T-helper 2 cell treated with Interferon-gamma antibody and Interleukin-4, amounts not matched to agents 5 μg/mL and 100 μg/mL, for 36 hours (primary cell): ENCODE data around the gene TMTC4.
A peak's percentile ranks its signal among the peaks of the same experiment; 100 is the strongest.
"Not testable (repeated sequence)": the region's sequence is repeated elsewhere in the genome, so short reads cannot be mapped to it uniquely, and the experiment has no call there.

Experiments
- DNase-seq: peaks from one replicate; pipeline ENCODE4 v3.0.0; 2021; ENCODE audit warnings: low spot score
- H3K27ac Mint-ChIP-seq: one replicate; pipeline ENCODE4 v1.8.0; 2021; ENCODE audit warnings: mild to moderate bottlenecking, mixed read lengths
- H3K27me3 Mint-ChIP-seq: one replicate; pipeline ENCODE4 v1.8.0; 2021; ENCODE audit warnings: low read depth, mixed read lengths
- H3K36me3 Mint-ChIP-seq: one replicate; pipeline ENCODE4 v1.8.0; 2021; ENCODE audit warnings: low read depth, mixed read lengths
- H3K4me1 Mint-ChIP-seq: one replicate; pipeline ENCODE4 v1.8.0; 2021; ENCODE audit warnings: low read depth, mixed read lengths
- H3K4me3 Mint-ChIP-seq: one replicate; pipeline ENCODE4 v1.8.0; 2022; ENCODE audit warnings: mild to moderate bottlenecking, moderate library complexity, mixed read lengths
- H3K9me3 Mint-ChIP-seq: one replicate; pipeline ENCODE4 v1.8.0; 2021; ENCODE audit warnings: mixed read lengths

The TMTC4 gene

GRCh38 chr13:100627120-100627519 is 47.5 kb downstream of the TMTC4 start:
- Mint-ChIP-seq H3K4me3 (no peak overlapping the region), H3K4me1 (peaks cover 5% of the 10 kb centered on the region), H3K9me3 (no peaks in the 10 kb centered on the region), H3K27me3 (no peaks in the 10 kb centered on the region), H3K27ac (no peak overlapping the region), H3K36me3 (peaks cover 61% of the 10 kb centered on the region)
- no peak for DNase-seq

GRCh38 chr13:100625447-100625846 is 49.1 kb downstream of the TMTC4 start:
- Mint-ChIP-seq H3K4me3 (no peak overlapping the region), H3K9me3 (no peaks in the 10 kb centered on the region), H3K4me1 (peaks cover 8% of the 10 kb centered on the region), H3K27ac (no peak overlapping the region), H3K27me3 (no peaks in the 10 kb centered on the region), H3K36me3 (peaks cover 66% of the 10 kb centered on the region)
- DNase-seq: no peak

- no peak for DNase-seq
- Mint-ChIP-seq H3K27ac (no peak overlapping the region), H3K4me3 (no peak overlapping the region), H3K36me3 (peaks cover 56% of the 10 kb centered on the region), H3K4me1 (peaks cover 15% of the 10 kb centered on the region), H3K9me3 (peaks cover 8% of the 10 kb centered on the region), H3K27me3 (no peaks in the 10 kb centered on the region)
Measured at GRCh38 chr13:100620792-100621191, 53.8 kb downstream of the TMTC4 start.

GRCh38 chr13:100619940-100620339 is 54.7 kb downstream of the TMTC4 start:
- Mint-ChIP-seq H3K36me3 (peaks cover 50% of the 10 kb centered on the region), H3K27me3 (no peaks in the 10 kb centered on the region), H3K4me3 (no peak overlapping the region), H3K9me3 (peaks cover 8% of the 10 kb centered on the region), H3K4me1 (peaks cover 15% of the 10 kb centered on the region), H3K27ac (peak overlapping the region; percentile 29)
- no peak for DNase-seq

GRCh38 chr13:100618897-100619296 is 55.7 kb downstream of the TMTC4 start:
- not testable (repeated sequence) for DNase-seq, H3K27ac Mint-ChIP-seq, H3K9me3 Mint-ChIP-seq, H3K27me3 Mint-ChIP-seq, H3K4me3 Mint-ChIP-seq
- Mint-ChIP-seq H3K4me1 (peaks cover 15% of the 10 kb centered on the region), H3K36me3 (peaks cover 43% of the 10 kb centered on the region)

- Mint-ChIP-seq H3K27ac (no peak overlapping the region), H3K27me3 (no peaks in the 10 kb centered on the region), H3K4me1 (peaks cover 30% of the 10 kb centered on the region), H3K9me3 (peaks cover 7% of the 10 kb centered on the region), H3K36me3 (peaks cover 36% of the 10 kb centered on the region), H3K4me3 (no peak overlapping the region)
- no peak for DNase-seq
Measured at GRCh38 chr13:100613031-100613430, 61.6 kb downstream of the TMTC4 start.

GRCh38 chr13:100611678-100612492 is 62.7 kb downstream of the TMTC4 start:
- Mint-ChIP-seq H3K36me3 (peaks cover 40% of the 10 kb centered on the region), H3K4me1 (peaks cover 32% of the 10 kb centered on the region), H3K27ac (no peak overlapping the region), H3K27me3 (no peaks in the 10 kb centered on the region), H3K9me3 (no peaks in the 10 kb centered on the region), H3K4me3 (no peak overlapping the region)
- no peak for DNase-seq

- H3K27me3 Mint-ChIP-seq: no peaks in the 10 kb centered on the region
- H3K4me1 Mint-ChIP-seq: peaks cover 28% of the 10 kb centered on the region
- no peak overlapping the region for H3K27ac Mint-ChIP-seq
Measured at GRCh38 chr13:100610391-100611347, 63.9 kb downstream of the TMTC4 start.

GRCh38 chr13:100608906-100609305 is 65.7 kb downstream of the TMTC4 start:
- Mint-ChIP-seq H3K27ac (peak overlapping the region; percentile 87), H3K36me3 (peaks cover 51% of the 10 kb centered on the region), H3K4me3 (peak overlapping the region; percentile 47), H3K4me1 (peaks cover 28% of the 10 kb centered on the region), H3K27me3 (no peaks in the 10 kb centered on the region), H3K9me3 (no peaks in the 10 kb centered on the region)
- peak; percentile 19 for DNase-seq

More at GRCh38 chr13:100610391-100611347, 63.9 kb downstream of the TMTC4 start:
- Mint-ChIP-seq H3K4me3 (no peak overlapping the region), H3K9me3 (no peaks in the 10 kb centered on the region), H3K36me3 (peaks cover 42% of the 10 kb centered on the region)
- no peak for DNase-seq

- Mint-ChIP-seq H3K36me3 (peaks cover 54% of the 10 kb centered on the region), H3K9me3 (no peaks in the 10 kb centered on the region), H3K27me3 (no peaks in the 10 kb centered on the region), H3K27ac (peak overlapping the region; percentile 87), H3K4me3 (peak overlapping the region; percentile 47), H3K4me1 (peaks cover 28% of the 10 kb centered on the region)
- DNase-seq: no peak
Measured at GRCh38 chr13:100608489-100608888, 66.1 kb downstream of the TMTC4 start.

GRCh38 chr13:100604918-100605710 is 69.5 kb downstream of the TMTC4 start:
- Mint-ChIP-seq H3K27me3 (no peaks in the 10 kb centered on the region), H3K4me3 (no peak overlapping the region), H3K27ac (no peak overlapping the region), H3K4me1 (peaks cover 19% of the 10 kb centered on the region), H3K9me3 (no peaks in the 10 kb centered on the region), H3K36me3 (peaks cover 41% of the 10 kb centered on the region)
- no peak for DNase-seq

- H3K36me3 Mint-ChIP-seq: peaks cover 23% of the 10 kb centered on the region
- peaks cover 4% of the 10 kb centered on the region for H3K27me3 Mint-ChIP-seq
- no peak overlapping the region for H3K4me3 Mint-ChIP-seq
- H3K4me1 Mint-ChIP-seq: no peaks in the 10 kb centered on the region
- no peak for DNase-seq
- H3K27ac Mint-ChIP-seq: no peak overlapping the region
- H3K9me3 Mint-ChIP-seq: no peaks in the 10 kb centered on the region
Measured at GRCh38 chr13:100602493-100603111, 72.0 kb downstream of the TMTC4 start.

- Mint-ChIP-seq H3K9me3 (no peaks in the 10 kb centered on the region), H3K27me3 (peaks cover 5% of the 10 kb centered on the region), H3K4me1 (no peaks in the 10 kb centered on the region), H3K36me3 (peaks cover 17% of the 10 kb centered on the region), H3K4me3 (no peak overlapping the region), H3K27ac (no peak overlapping the region)
- no peak for DNase-seq
Measured at GRCh38 chr13:100601716-100602115, 72.9 kb downstream of the TMTC4 start.
